Smooth muscle cell (in vitro differentiated cells): ENCODE measurements around the gene PDE2A. TPM values are rescaled to one million over a fixed set of nuclear protein-coding genes. Genes with fewer than 3 reads are reported as not detected.

Source experiments
- DNase-seq: peaks from one replicate; lab custom pipeline; 2025; ENCODE audit not compliant: unreplicated experiment; lab: John Stamatoyannopoulos, UW
- H2AFZ ChIP-seq: fragments of 200-600 bp; sonication (generic); 2 replicates; pipeline ENCODE4 v1.6.0; 2016; ENCODE audit warnings: antibody characterized with exemption, low read depth, mild to moderate bottlenecking
- H3F3A ChIP-seq: fragments of 200-600 bp; sonication (generic); 2 replicates; pipeline ENCODE4 v1.6.0; 2017; ENCODE audit warnings: antibody characterized with exemption, low read depth
- H3K27ac ChIP-seq: fragments of 200-600 bp; sonication (generic); 2 replicates; pipeline ENCODE4 v1.5.1; 2016; ENCODE audit warnings: low read depth, mild to moderate bottlenecking
- H3K27me3 ChIP-seq: fragments of 200-600 bp; sonication (generic); 2 replicates; pipeline ENCODE4 v1.6.1; 2016; ENCODE audit warnings: low read depth, mild to moderate bottlenecking
- H3K36me3 ChIP-seq: fragments of 200-600 bp; sonication (generic); 2 replicates; pipeline ENCODE4 v1.5.1; 2016; ENCODE audit warnings: low read depth
- H3K4me1 ChIP-seq: fragments of 200-600 bp; sonication (generic); 2 replicates; pipeline ENCODE4 v1.5.1; 2016; ENCODE audit warnings: low read depth
- H3K4me2 ChIP-seq: fragments of 200-600 bp; sonication (generic); 2 replicates; pipeline ENCODE4 v1.6.0; 2016; ENCODE audit warnings: mild to moderate bottlenecking
- H3K4me3 ChIP-seq: fragments of 200-600 bp; sonication (generic); 2 replicates; pipeline ENCODE4 v1.5.1; 2016; ENCODE audit warnings: mild to moderate bottlenecking
- H3K79me2 ChIP-seq: fragments of 200-600 bp; sonication (generic); 2 replicates; pipeline ENCODE4 v1.6.0; 2016; ENCODE audit warnings: low read depth, mild to moderate bottlenecking
- H3K9ac ChIP-seq: fragments of 200-600 bp; sonication (generic); 2 replicates; pipeline ENCODE4 v1.6.0; 2016; ENCODE audit warnings: low read depth
- H3K9me3 ChIP-seq: fragments of 200-600 bp; sonication (generic); replicated peaks from 2 replicates; pipeline ENCODE4 v1.5.1; 2016; ENCODE audit warnings: low read depth
- H4K20me1 ChIP-seq: fragments of 200-600 bp; sonication (generic); 2 replicates; pipeline ENCODE4 v1.6.0; 2016; ENCODE audit warnings: low read depth
- WGBS: methylation state at CpG from one replicate; pipeline ENCODE4 v1.1.7; 2016; ENCODE audit warnings: low lambda C conversion rate; 5-methylcytosine and 5-hydroxymethylcytosine counted together
- polyA plus RNA-seq: library from polyadenylated mRNA; unstranded; fragments of >200 nt; fragmentation: Nextera tagmentation; extraction: Ambion mirVana; gene quantifications from 2 replicates; pipeline ENCODE4 v1.2.1, GENCODE V29; 2016
- total RNA-seq: library from RNA; depleted of rRNA; stranded (reverse); fragments of >200 nt; gene quantifications from 2 replicates; pipeline ENCODE4 v1.2.3, GENCODE V29; 2014
- TF ChIP-seq, protein P1 (sequence below): fragments of 200-600 bp; sonication (generic); IDR thresholded peaks from 2 replicates; pipeline ENCODE4 v1.5.1; 2017; ENCODE audit warnings: borderline replicate concordance, mild to moderate bottlenecking, antibody characterized with exemption; ENCODE audit not compliant: insufficient read depth, poor library complexity, severe bottlenecking

PDE2A gene
- total and polyA plus RNA-seq, 2 experiments from 2014 or later = 1.0 TPM; not detected in 1

DNA sequence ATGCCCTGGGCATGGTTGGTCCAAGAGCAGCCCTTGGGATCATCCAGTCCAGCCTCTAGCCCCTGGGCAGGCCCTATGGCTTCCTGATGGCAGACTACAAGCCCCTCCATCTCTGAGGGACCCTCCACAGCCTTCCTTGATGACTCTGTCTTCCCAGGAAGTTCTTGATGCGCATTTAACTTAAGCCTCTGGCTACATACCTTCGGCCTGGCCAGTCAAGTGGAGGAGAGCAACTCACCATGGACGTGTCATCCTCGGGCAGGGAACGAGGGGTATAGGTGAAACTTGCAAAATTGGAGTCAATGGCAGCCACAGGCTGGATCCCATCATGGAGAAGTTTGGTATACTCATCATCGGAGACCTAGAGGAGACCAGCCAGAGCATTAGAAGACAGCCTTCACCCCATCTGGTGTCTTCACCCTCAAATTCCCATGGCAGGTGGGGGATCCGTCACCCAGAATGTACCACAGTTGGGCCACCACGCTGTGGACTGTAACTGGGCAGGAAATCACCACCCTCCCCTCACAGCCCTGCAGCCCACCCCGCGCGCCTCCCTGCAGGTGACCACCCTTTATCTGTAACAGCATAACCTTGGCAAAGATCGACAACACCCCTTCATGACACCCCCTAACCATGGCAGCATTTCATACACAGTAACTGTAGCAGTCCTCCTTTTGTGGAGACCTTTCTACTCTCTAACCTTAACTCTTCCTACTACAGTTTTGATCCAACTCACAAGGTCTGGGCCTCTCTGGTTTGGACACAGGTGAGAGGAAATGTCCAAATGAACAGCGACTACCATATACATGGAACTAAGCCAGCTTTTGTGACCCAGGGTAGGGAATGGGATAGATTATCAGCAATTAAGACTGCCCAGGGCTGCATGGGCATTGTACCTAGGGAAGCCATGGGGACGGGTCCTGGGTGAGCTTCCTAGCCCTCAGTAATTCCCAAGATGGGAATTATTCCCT, 91.7 kb downstream of the PDE2A start:
- no peaks in the 10 kb centered on the region for H3K9me3 ChIP-seq
- TF ChIP-seq, protein P1, sequence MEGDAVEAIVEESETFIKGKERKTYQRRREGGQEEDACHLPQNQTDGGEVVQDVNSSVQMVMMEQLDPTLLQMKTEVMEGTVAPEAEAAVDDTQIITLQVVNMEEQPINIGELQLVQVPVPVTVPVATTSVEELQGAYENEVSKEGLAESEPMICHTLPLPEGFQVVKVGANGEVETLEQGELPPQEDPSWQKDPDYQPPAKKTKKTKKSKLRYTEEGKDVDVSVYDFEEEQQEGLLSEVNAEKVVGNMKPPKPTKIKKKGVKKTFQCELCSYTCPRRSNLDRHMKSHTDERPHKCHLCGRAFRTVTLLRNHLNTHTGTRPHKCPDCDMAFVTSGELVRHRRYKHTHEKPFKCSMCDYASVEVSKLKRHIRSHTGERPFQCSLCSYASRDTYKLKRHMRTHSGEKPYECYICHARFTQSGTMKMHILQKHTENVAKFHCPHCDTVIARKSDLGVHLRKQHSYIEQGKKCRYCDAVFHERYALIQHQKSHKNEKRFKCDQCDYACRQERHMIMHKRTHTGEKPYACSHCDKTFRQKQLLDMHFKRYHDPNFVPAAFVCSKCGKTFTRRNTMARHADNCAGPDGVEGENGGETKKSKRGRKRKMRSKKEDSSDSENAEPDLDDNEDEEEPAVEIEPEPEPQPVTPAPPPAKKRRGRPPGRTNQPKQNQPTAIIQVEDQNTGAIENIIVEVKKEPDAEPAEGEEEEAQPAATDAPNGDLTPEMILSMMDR = no peak
- H3F3A ChIP-seq = no peaks in the 10 kb centered on the region
- no peak overlapping the region for H3K27ac ChIP-seq
- no peak overlapping the region for H3K4me3 ChIP-seq
- H3K4me2 ChIP-seq = no peak overlapping the region
- DNase-seq = no peak
- WGBS = 89% methylated on average over 11 of the region's 14 CpGs
- H3K27me3 ChIP-seq = peaks cover 52% of the 10 kb centered on the region
- H3K9ac ChIP-seq = no peak overlapping the region
- no peaks in the 10 kb centered on the region for H3K4me1 ChIP-seq
- H3K79me2 ChIP-seq = no peaks in the 10 kb centered on the region
- H3K36me3 ChIP-seq = no peaks in the 10 kb centered on the region
- H2AFZ ChIP-seq = no peak overlapping the region
- no peaks in the 10 kb centered on the region for H4K20me1 ChIP-seq

GRCh38 chr11:72581067-72581466, 93.2 kb downstream of the PDE2A start:
- Histone ChIP-seq H4K20me1 (no peaks in the 10 kb centered on the region), H3K9ac (no peak overlapping the region), H2AFZ (no peak overlapping the region), H3K4me2 (no peak overlapping the region), H3K36me3 (no peaks in the 10 kb centered on the region), H3K4me3 (no peak overlapping the region), H3K9me3 (no peaks in the 10 kb centered on the region), H3K27me3 (peaks cover 39% of the 10 kb centered on the region), H3K79me2 (no peaks in the 10 kb centered on the region), H3K4me1 (no peaks in the 10 kb centered on the region), H3F3A (no peaks in the 10 kb centered on the region), H3K27ac (no peak overlapping the region)
- no peak for DNase-seq
- 86% methylated on average over 5 of the region's 5 CpGs for WGBS
- TF ChIP-seq, protein P1 = no peak

DNA sequence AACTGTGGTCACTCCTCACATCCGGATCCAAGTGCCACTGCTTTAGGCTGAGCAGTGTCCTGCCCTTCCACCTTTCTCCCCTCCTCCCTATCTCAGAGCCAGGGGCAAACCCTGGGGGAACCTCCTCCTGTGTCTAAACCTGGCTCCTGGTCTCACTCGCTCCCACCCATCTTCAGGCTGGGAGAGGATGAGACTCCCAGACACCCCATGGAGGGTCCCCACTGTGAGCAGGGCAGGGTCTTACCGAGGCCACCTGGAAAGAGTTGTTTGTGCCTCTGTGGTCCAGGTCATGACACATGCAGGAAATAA, 93.6 kb downstream of the PDE2A start:
- no peaks in the 10 kb centered on the region for H3K4me1 ChIP-seq
- no peaks in the 10 kb centered on the region for H3F3A ChIP-seq
- no peak overlapping the region for H2AFZ ChIP-seq
- H3K27ac ChIP-seq = no peak overlapping the region
- no peaks in the 10 kb centered on the region for H3K9me3 ChIP-seq
- H3K9ac ChIP-seq = no peak overlapping the region
- H3K79me2 ChIP-seq = no peaks in the 10 kb centered on the region
- DNase-seq = no peak
- 90% methylated on average over 3 of the region's 3 CpGs for WGBS
- H3K36me3 ChIP-seq = no peaks in the 10 kb centered on the region
- H3K4me2 ChIP-seq = no peak overlapping the region
- TF ChIP-seq, protein P1 = no peak
- no peaks in the 10 kb centered on the region for H4K20me1 ChIP-seq
- no peak overlapping the region for H3K4me3 ChIP-seq
- H3K27me3 ChIP-seq = peaks cover 36% of the 10 kb centered on the region
